Osteocyte (in vitro differentiated cells): ENCODE results near the gene KXD1. TPM values are rescaled to one million over a fixed set of nuclear protein-coding genes. Genes with fewer than 3 reads are reported as not detected.

Experiments
- DNase-seq: peaks from one replicate; pipeline ENCODE4 v3.0.0; 2021; ENCODE audit warnings: mixed read lengths; ENCODE audit not compliant: unreplicated experiment; ENCODE audit errors: extremely low spot score
- H3K27ac Mint-ChIP-seq: one replicate; pipeline ENCODE4 v1.8.0; 2021; ENCODE audit warnings: mild to moderate bottlenecking, mixed read lengths; ENCODE audit not compliant: unreplicated experiment
- H3K27me3 Mint-ChIP-seq: one replicate; pipeline ENCODE4 v1.8.0; 2021; ENCODE audit warnings: mixed read lengths; ENCODE audit not compliant: unreplicated experiment
- H3K36me3 Mint-ChIP-seq: one replicate; pipeline ENCODE4 v1.8.0; 2021; ENCODE audit warnings: mixed read lengths; ENCODE audit not compliant: unreplicated experiment
- H3K4me1 Mint-ChIP-seq: one replicate; pipeline ENCODE4 v1.8.0; 2021; ENCODE audit warnings: mixed read lengths; ENCODE audit not compliant: unreplicated experiment
- H3K4me3 Mint-ChIP-seq: one replicate; pipeline ENCODE4 v1.8.0; 2021; ENCODE audit warnings: mild to moderate bottlenecking, moderate library complexity, mixed read lengths; ENCODE audit not compliant: unreplicated experiment
- H3K9me3 Mint-ChIP-seq: one replicate; pipeline ENCODE4 v1.8.0; 2021; ENCODE audit warnings: mixed read lengths; ENCODE audit not compliant: unreplicated experiment
- total RNA-seq: library from RNA; stranded (reverse); gene quantifications from 2 replicates; pipeline ENCODE4 v1.2.1, GENCODE V29; 2021
- TF ChIP-seq, protein P1 (sequence below): fragments of 200-600 bp; sonication (generic); IDR thresholded peaks from 2 replicates; pipeline ENCODE4 v1.5.0; 2021; ENCODE audit warnings: antibody characterized with exemption, mild to moderate bottlenecking, moderate library complexity

Gene KXD1
- total RNA-seq, 1 donor from 2014 or later = 66.5 TPM

DNA sequence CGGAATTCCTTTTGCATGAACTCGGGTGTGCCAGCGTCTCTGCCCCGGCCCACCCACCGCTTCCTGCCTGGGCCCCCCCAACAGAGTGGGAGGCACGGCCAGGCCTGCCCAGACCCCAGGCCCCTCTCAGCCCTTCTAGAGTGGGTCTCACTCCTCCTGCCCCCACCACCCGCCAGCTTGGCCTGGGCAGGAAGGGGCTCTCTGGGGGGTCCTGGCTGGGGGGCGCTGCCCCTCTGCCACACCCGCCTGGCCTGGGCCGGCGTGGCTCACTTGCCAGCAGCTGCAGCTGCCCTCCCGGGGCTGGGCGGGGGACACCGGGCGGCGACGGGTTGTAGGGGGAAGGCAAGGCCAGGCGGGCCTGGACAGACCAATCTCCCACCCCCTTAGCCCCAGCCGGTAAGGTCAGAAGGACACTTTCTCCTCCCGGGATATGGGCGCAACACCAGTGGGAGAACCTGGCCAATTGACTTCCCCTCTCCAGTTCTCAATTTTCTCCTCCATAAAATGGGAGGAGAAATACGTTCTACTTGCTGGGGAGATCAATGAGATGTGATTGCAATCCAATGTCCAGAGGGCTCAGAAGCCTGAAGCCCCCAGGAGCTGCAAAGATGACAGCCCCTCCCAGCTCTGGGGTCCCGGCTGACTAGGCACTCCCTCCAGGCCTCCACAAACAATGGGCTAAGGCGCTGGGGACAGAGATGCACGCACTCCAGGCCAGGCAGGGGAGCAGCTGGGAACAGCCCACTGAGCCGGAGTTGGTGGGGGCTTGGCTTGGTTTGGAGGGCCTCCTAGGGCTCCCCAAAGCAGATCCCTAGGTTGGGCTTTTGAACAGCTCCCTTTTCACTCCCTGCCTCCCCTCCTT, 46.5 kb downstream of the KXD1 start:
- no peaks in the 10 kb centered on the region for H3K9me3 Mint-ChIP-seq
- no peak overlapping the region for H3K4me3 Mint-ChIP-seq
- H3K4me1 Mint-ChIP-seq = peaks cover 23% of the 10 kb centered on the region
- peaks cover under 1% of the 10 kb centered on the region for H3K36me3 Mint-ChIP-seq
- TF ChIP-seq, protein P1, sequence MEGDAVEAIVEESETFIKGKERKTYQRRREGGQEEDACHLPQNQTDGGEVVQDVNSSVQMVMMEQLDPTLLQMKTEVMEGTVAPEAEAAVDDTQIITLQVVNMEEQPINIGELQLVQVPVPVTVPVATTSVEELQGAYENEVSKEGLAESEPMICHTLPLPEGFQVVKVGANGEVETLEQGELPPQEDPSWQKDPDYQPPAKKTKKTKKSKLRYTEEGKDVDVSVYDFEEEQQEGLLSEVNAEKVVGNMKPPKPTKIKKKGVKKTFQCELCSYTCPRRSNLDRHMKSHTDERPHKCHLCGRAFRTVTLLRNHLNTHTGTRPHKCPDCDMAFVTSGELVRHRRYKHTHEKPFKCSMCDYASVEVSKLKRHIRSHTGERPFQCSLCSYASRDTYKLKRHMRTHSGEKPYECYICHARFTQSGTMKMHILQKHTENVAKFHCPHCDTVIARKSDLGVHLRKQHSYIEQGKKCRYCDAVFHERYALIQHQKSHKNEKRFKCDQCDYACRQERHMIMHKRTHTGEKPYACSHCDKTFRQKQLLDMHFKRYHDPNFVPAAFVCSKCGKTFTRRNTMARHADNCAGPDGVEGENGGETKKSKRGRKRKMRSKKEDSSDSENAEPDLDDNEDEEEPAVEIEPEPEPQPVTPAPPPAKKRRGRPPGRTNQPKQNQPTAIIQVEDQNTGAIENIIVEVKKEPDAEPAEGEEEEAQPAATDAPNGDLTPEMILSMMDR = no peak
- DNase-seq = no peak
- H3K27ac Mint-ChIP-seq = no peak overlapping the region
- peaks cover 27% of the 10 kb centered on the region for H3K27me3 Mint-ChIP-seq

DNA sequence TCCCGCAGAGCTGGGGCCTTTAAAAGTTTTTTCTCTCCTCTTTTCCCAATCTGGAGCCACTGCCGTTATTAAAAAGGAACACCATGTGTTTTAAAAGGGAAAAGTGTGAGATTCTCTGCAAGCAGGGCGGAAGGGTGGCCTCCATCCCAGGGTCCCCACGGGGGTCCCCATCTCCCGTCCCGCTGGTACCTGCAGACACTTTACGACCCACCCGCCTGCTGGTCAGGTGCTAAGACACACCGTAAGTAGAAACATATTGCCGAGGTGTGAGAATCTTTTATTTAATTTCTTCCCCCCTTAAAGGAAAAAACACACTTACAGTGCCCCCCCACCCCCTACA, 47.1 kb downstream of the KXD1 start:
- no peak overlapping the region for H3K4me3 Mint-ChIP-seq
- no peaks in the 10 kb centered on the region for H3K9me3 Mint-ChIP-seq
- peaks cover 32% of the 10 kb centered on the region for H3K27me3 Mint-ChIP-seq
- no peak for DNase-seq
- H3K27ac Mint-ChIP-seq = no peak overlapping the region
- TF ChIP-seq, protein P1 = no peak
- peaks cover 4% of the 10 kb centered on the region for H3K36me3 Mint-ChIP-seq
- peaks cover 23% of the 10 kb centered on the region for H3K4me1 Mint-ChIP-seq

DNA sequence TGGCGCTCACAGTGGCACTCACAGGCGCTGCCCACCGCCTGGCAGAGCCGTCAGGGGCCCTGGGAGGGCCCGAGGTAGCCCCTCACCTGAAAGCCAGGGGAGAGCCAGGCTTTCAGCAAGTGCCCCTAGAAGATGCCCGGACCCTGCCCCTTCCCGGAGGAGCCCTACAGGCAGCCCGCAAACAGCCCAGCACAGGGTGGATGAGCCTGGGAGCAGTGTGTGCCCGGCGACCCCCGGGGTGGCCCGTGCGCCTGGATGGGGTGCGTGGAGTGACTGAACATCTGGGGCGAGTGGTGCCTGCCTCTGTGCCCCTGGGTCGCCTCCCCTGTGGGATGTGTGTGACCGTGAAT, 47.5 kb downstream of the KXD1 start:
- no peak overlapping the region for H3K27ac Mint-ChIP-seq
- H3K4me1 Mint-ChIP-seq = peaks cover 23% of the 10 kb centered on the region
- peaks cover 4% of the 10 kb centered on the region for H3K36me3 Mint-ChIP-seq
- H3K4me3 Mint-ChIP-seq = peak overlapping the region; percentile 63
- TF ChIP-seq, protein P1 = no peak
- DNase-seq = no peak
- no peaks in the 10 kb centered on the region for H3K9me3 Mint-ChIP-seq
- H3K27me3 Mint-ChIP-seq = peaks cover 32% of the 10 kb centered on the region

DNA sequence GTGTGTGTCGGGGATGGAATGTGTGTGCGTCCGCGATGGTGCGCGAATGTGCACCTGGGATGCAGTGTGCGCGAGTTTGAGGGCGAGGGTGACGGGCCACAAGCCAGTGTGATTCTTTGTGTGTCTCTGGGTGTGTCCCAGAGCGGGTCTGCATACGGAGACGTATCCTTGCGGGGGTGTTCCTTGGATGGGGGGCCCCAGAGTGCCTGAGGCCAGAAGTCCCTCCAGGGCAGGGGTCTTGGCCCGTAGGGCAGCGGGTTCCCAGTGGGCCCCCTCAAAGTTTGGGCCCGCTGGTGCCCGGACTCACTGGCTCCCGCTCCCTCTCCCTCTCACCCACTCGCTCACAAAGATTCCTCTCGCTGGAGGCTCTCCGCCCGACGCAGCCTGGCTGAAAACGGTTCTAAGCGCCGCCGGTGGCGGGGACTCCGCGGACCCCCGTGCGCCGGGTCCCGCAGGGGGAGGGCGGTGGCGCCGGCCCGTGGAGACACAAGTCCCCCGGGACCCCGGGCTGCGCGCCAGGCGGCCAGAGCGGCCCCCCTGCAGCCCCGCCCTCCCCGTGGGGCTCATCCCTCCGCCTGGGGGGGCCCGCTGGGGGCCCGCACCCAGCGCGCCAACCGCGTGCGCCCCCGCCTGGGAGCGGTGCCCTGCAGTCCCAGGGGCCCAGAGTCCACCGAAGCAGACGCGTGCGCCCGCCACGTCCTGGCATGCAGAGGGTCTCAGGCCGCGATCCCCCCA, 48.0 kb downstream of the KXD1 start:
- H3K27me3 Mint-ChIP-seq = peaks cover 32% of the 10 kb centered on the region
- peak overlapping the region; percentile 63 for H3K4me3 Mint-ChIP-seq
- H3K27ac Mint-ChIP-seq = no peak overlapping the region
- H3K36me3 Mint-ChIP-seq = peaks cover 4% of the 10 kb centered on the region
- no peak for DNase-seq
- TF ChIP-seq, protein P1 = no peak
- peaks cover 24% of the 10 kb centered on the region for H3K4me1 Mint-ChIP-seq
- no peaks in the 10 kb centered on the region for H3K9me3 Mint-ChIP-seq
